Endothelial cell of umbilical vein (primary cell): ENCODE data around the gene PCDH9. TPM values are rescaled to one million over a fixed set of nuclear protein-coding genes. Genes with fewer than 3 reads are reported as not detected.

Experiments
- BruUV-seq: library from RNA; stranded (reverse); fragments of 400-500 nt; replicated peaks from 2 replicates; lab custom pipeline; 2021; lab: Mats Ljungman, UMichigan
- CTCF ChIA-PET: fragments of 300-600, 350-600 bp; sonication (Branson Sonifier 250); formaldehyde crosslinking; loops from one replicate; lab custom pipeline; 2021; ENCODE audit warnings: antibody characterized with exemption, inconsistent platforms; lab: Charles Lee
- POLR2A ChIA-PET: fragments of 300-600, 350-600 bp; sonication (Branson Sonifier 250); formaldehyde crosslinking; loops from one replicate; lab custom pipeline; 2021; ENCODE audit warnings: antibody characterized with exemption, inconsistent platforms; lab: Charles Lee
- DNase-seq: peaks from one replicate; pipeline ENCODE4 v3.0.0-alpha.2; 2011; ENCODE audit warnings: low read depth, low spot score
- FAIRE-seq: peaks from 2 replicates; lab custom pipeline; 2011; peaks lifted over from hg19 to GRCh38; lab: Jason Lieb, UNC
- H2AFZ ChIP-seq: 2 replicates; pipeline ENCODE4 v1.6.0; 2012; ENCODE audit warnings: low read depth, low read length, control low read depth, inconsistent platforms
- H3K27ac ChIP-seq: 2 replicates; pipeline ENCODE4 v1.5.1; 2011; ENCODE audit warnings: low read depth, mild to moderate bottlenecking, control low read depth, low read length, moderate library complexity; ENCODE audit not compliant: insufficient read depth
- H3K27me3 ChIP-seq, 2 experiments: 2 replicates each; pipeline versions ENCODE4 v1.6.0 to v1.6.1; 2011; ENCODE audit warnings: low read length in 2 of 2, mixed read lengths in 1 of 2; ENCODE audit not compliant: control insufficient read depth in 2 of 2, insufficient read depth in 2 of 2
- H3K36me3 ChIP-seq, 2 experiments: 2 replicates in 1 of 2; 3 replicates in 1 of 2; pipeline ENCODE4 v1.5.1; 2011; ENCODE audit warnings: low read length in 2 of 2, mild to moderate bottlenecking in 1 of 2, moderate library complexity in 1 of 2; ENCODE audit not compliant: control insufficient read depth in 2 of 2, insufficient read depth in 2 of 2; ENCODE audit errors: extremely low read depth in 1 of 2
- H3K4me1 ChIP-seq: 3 replicates; pipeline ENCODE4 v1.5.1; 2011; ENCODE audit warnings: mild to moderate bottlenecking, low read length; ENCODE audit not compliant: control insufficient read depth, insufficient read depth; ENCODE audit errors: extremely low read depth
- H3K4me2 ChIP-seq: 2 replicates; pipeline ENCODE4 v1.6.1; 2011; ENCODE audit warnings: low read length, control low read depth, mixed read lengths; ENCODE audit not compliant: insufficient read depth
- H3K4me3 ChIP-seq, 3 experiments: fragments of 200-600 bp in 1 of 3; sonication (generic), shearing (Covaris generic) in 1 of 3; replicated peaks in 1 of 3; 2 replicates each; pipeline ENCODE4 v1.5.1; 2011 to 2016; ENCODE audit warnings: control low read depth in 3 of 3, low read length in 3 of 3, mild to moderate bottlenecking in 2 of 3, inconsistent platforms in 1 of 3, low read depth in 1 of 3, moderate library complexity in 1 of 3; ENCODE audit not compliant: insufficient read depth in 1 of 3
- H3K79me2 ChIP-seq: 2 replicates; pipeline ENCODE4 v1.6.0; 2012; ENCODE audit warnings: low read length, inconsistent platforms; ENCODE audit not compliant: control insufficient read depth, insufficient read depth
- H3K9ac ChIP-seq: replicated peaks from 2 replicates; pipeline ENCODE3; 2011; ENCODE audit warnings: low read length, control low read depth; ENCODE audit not compliant: insufficient read depth; ENCODE audit errors: extremely low read depth
- H3K9me1 ChIP-seq: replicated peaks from 3 replicates; pipeline ENCODE4 v1.6.0; 2011; ENCODE audit warnings: mild to moderate bottlenecking, low read length; ENCODE audit not compliant: control insufficient read depth, insufficient read depth; ENCODE audit errors: extremely low read depth
- H3K9me3 ChIP-seq: replicated peaks from 2 replicates; pipeline ENCODE4 v1.5.1; 2012; ENCODE audit warnings: low read length, inconsistent platforms; ENCODE audit not compliant: control insufficient read depth, insufficient read depth
- H4K20me1 ChIP-seq: replicated peaks from 2 replicates; pipeline ENCODE3; 2011; ENCODE audit warnings: mild to moderate bottlenecking, low read length; ENCODE audit not compliant: control insufficient read depth, insufficient read depth; ENCODE audit errors: extremely low read depth
- EZH2 ChIP-seq: IDR thresholded peaks from 2 replicates; pipeline ENCODE4 v1.6.1; 2012; ENCODE audit warnings: borderline replicate concordance, low read depth, mild to moderate bottlenecking, moderate library complexity, low read length, inconsistent platforms; ENCODE audit not compliant: severe bottlenecking
- FOS ChIP-seq: IDR thresholded peaks from 2 replicates; pipeline ENCODE4 v1.6.1; 2011; ENCODE audit warnings: mild to moderate bottlenecking, low read length, moderate library complexity, borderline replicate concordance; ENCODE audit not compliant: insufficient read depth
- GATA2 ChIP-seq: IDR thresholded peaks from 2 replicates; pipeline ENCODE4 v1.7.0; 2011; ENCODE audit warnings: low read depth, mild to moderate bottlenecking, moderate library complexity, mixed read lengths, low read length; ENCODE audit not compliant: insufficient read length, insufficient read depth
- JUN ChIP-seq: IDR thresholded peaks from 2 replicates; pipeline ENCODE4 v1.6.1; 2011; ENCODE audit warnings: borderline replicate concordance, low read depth; ENCODE audit not compliant: insufficient read length, insufficient read depth
- MYC ChIP-seq: IDR thresholded peaks from one replicate; pipeline ENCODE4 v1.6.1; 2011; ENCODE audit warnings: mild to moderate bottlenecking, low read depth, low read length
- POLR2A ChIP-seq: IDR thresholded peaks from 2 replicates; pipeline ENCODE4 v1.6.1; 2012; ENCODE audit warnings: low read depth, mild to moderate bottlenecking, control low read depth, low read length
- POLR2AphosphoS5 ChIP-seq: IDR thresholded peaks from 2 replicates; pipeline ENCODE4 v1.6.1; 2012; ENCODE audit warnings: low read depth, mild to moderate bottlenecking, control low read depth, low read length, moderate library complexity; ENCODE audit not compliant: insufficient read depth
- dilution Hi-C: fragments of 300-500 bp; cut with MboI; formaldehyde crosslinking; loops from one replicate; pipeline ENCODE4 v1.15.0; 2019; ENCODE audit warnings: low sequenced_read_pairs; ENCODE audit not compliant: extremely low pct_ligation_motif_present
- intact Hi-C: fragments of 100-400 bp; cut with micrococcal nuclease; formaldehyde crosslinking; loops from one replicate; pipeline ENCODE4 v1.10.0; 2022
- polyA plus RNA-seq, 4 experiments: library from polyadenylated mRNA; depleted of rRNA in 3 of 4; stranded (reverse) in 3 of 4; unstranded in 1 of 4; fragments of >200 nt; gene quantifications; 2 replicates each; pipeline versions ENCODE4 v1.2.1 to v1.2.3, GENCODE V29; 2011 to 2012; ENCODE audit warnings: missing spikeins in 1 of 4
- total RNA-seq: library from RNA; stranded (reverse); gene quantifications from 2 replicates; pipeline ENCODE4 v1.2.3, GENCODE V29; 2021
- TF ChIP-seq, protein P1 (sequence below), 2 donors: IDR thresholded peaks; 1 replicate in 1 of 2; 2 replicates in 1 of 2; pipeline ENCODE4 v1.5.1; 2011; ENCODE audit warnings: low read length in 2 of 2, mild to moderate bottlenecking in 2 of 2, moderate library complexity in 2 of 2, control low read depth in 1 of 2, inconsistent platforms in 1 of 2, low read depth in 1 of 2; ENCODE audit not compliant: insufficient read depth in 1 of 2; ENCODE audit errors: extremely low read depth in 1 of 2
- TF ChIP-seq, protein P2 (sequence below): IDR thresholded peaks from 2 replicates; pipeline ENCODE4 v1.6.1; 2011; ENCODE audit not compliant: insufficient read depth, insufficient read length

Gene PCDH9
- total and polyA plus RNA-seq, 2 donors (not counting 3 experiments of a cell fraction or from before 2014, with no cell fraction given), result 1.1 to 5.2 TPM

DNA sequence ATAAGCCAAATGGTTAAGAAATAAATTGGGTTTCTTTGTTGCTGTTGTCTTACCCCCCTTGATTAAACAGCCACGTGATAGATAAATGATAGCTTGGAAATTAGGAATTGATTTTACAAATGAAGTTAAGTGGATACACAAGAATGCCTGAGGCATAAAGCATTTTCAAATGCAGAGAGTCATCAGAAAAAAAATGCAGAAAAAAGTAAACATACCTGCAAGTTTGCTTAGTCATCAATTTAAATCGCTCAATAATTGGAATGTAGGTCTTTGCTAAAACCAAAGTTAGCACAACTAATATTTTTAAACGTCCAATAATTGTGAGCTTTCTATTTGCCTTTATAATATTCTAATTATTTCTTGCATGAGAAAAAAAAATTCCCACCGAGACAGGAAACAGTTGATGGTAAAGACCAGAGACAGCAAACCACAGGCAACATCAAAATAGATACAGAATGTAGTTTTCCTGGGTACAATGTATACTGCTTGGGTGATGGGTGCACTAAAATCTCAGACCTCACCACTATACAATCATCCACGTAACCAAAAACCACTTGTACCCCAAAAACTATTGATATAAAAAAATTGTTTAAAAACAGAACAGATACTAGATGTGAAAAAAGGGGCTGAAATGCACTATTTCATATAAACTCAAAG lies 924.0 kb downstream of the PCDH9 start:
- FAIRE-seq, result no peak

More for the DNA sequence above, 924.0 kb downstream of the PCDH9 start:
- Histone ChIP-seq H3K9me1 (no peaks in the 10 kb centered on the region), H2AFZ (no peak overlapping the region), H3K36me3 (no peaks in the 10 kb centered on the region), H3K27me3 (no peaks in the 10 kb centered on the region), H3K4me1 (no peaks in the 10 kb centered on the region), H3K79me2 (no peaks in the 10 kb centered on the region), H3K4me3 (no peak overlapping the region), H3K4me2 (no peak overlapping the region), H3K27ac (no peak overlapping the region), H4K20me1 (no peaks in the 10 kb centered on the region), H3K9me3 (no peaks in the 10 kb centered on the region), H3K9ac (no peak overlapping the region)
- intact Hi-C loops (no loop called here), dilution Hi-C loops (no loop called here)
- TF ChIP-seq MYC (no peak), POLR2A (no peak), GATA2 (no peak), FOS (no peak), EZH2 (no peak), JUN (no peak), POLR2AphosphoS5 (no peak)
- TF ChIP-seq, protein P1, sequence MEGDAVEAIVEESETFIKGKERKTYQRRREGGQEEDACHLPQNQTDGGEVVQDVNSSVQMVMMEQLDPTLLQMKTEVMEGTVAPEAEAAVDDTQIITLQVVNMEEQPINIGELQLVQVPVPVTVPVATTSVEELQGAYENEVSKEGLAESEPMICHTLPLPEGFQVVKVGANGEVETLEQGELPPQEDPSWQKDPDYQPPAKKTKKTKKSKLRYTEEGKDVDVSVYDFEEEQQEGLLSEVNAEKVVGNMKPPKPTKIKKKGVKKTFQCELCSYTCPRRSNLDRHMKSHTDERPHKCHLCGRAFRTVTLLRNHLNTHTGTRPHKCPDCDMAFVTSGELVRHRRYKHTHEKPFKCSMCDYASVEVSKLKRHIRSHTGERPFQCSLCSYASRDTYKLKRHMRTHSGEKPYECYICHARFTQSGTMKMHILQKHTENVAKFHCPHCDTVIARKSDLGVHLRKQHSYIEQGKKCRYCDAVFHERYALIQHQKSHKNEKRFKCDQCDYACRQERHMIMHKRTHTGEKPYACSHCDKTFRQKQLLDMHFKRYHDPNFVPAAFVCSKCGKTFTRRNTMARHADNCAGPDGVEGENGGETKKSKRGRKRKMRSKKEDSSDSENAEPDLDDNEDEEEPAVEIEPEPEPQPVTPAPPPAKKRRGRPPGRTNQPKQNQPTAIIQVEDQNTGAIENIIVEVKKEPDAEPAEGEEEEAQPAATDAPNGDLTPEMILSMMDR (IDR thresholded peaks at IDR 0.05; ENCODE audit: extremely low read depth in 1 of 2, insufficient read depth in 1 of 2, low read depth in 1 of 2, low read length in 2 of 2), result no peak
- TF ChIP-seq, protein P2, sequence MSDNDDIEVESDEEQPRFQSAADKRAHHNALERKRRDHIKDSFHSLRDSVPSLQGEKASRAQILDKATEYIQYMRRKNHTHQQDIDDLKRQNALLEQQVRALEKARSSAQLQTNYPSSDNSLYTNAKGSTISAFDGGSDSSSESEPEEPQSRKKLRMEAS, result no peak
- no TSS peak for BruUV-seq
- DNase-seq, result no peak
- ChIA-PET CTCF (no interaction called here), POLR2A (no interaction called here)
